PC-9 (cell line): Measurements from ENCODE around the gene USH1G. TPM values are rescaled to one million over a fixed set of nuclear protein-coding genes. Genes with fewer than 3 reads are reported as not detected.

Experiments
- BruUV-seq: library from RNA; stranded (reverse); fragments of 400-500 nt; replicated peaks from 2 replicates; lab custom pipeline; 2021; lab: Mats Ljungman, UMichigan
- CTCF ChIA-PET: fragments of 300-600 bp; sonication (Branson Sonifier 250); formaldehyde crosslinking; loops from one replicate; lab custom pipeline; 2022; ENCODE audit warnings: antibody characterized with exemption; lab: Charles Lee
- POLR2A ChIA-PET: fragments of 300-600 bp; sonication (Branson Sonifier 250); formaldehyde crosslinking; loops from one replicate; lab custom pipeline; 2022; ENCODE audit warnings: antibody characterized with exemption; ENCODE audit not compliant: unreplicated experiment; lab: Charles Lee
- DNase-seq, 2 experiments: peaks; one replicate each; pipeline versions ENCODE4 v3.0.0 to v3.0.0-alpha.2; 2015 to 2022; ENCODE audit warnings: mixed read lengths in 1 of 2
- H2AFZ ChIP-seq: fragments of 200-600 bp; sonication (generic); 2 replicates; pipeline ENCODE4 v1.8.1; 2017; ENCODE audit warnings: antibody characterized with exemption
- H3F3A ChIP-seq: fragments of 200-600 bp; sonication (generic); 2 replicates; pipeline ENCODE4 v1.8.1; 2017; ENCODE audit warnings: antibody characterized with exemption, mild to moderate bottlenecking, low read depth; ENCODE audit not compliant: insufficient read depth
- H3K27ac ChIP-seq: fragments of 200-600 bp; sonication (generic); 2 replicates; pipeline ENCODE4 v1.6.1; 2016; ENCODE audit warnings: mixed run types
- H3K27me3 ChIP-seq: fragments of 200-600 bp; sonication (generic); 2 replicates; pipeline ENCODE4 v1.6.1; 2016; ENCODE audit warnings: low read depth, mixed run types; ENCODE audit not compliant: insufficient read depth
- H3K36me3 ChIP-seq: fragments of 200-600 bp; sonication (generic); 2 replicates; pipeline ENCODE4 v1.6.1; 2016; ENCODE audit warnings: low read depth, mixed run types
- H3K4me1 ChIP-seq: fragments of 200-600 bp; sonication (generic); replicated peaks from 2 replicates; pipeline ENCODE4 v1.6.1; 2016; ENCODE audit warnings: mixed run types; ENCODE audit not compliant: insufficient read depth
- H3K4me2 ChIP-seq: fragments of 200-600 bp; sonication (generic); 2 replicates; pipeline ENCODE4 v1.6.1; 2017; ENCODE audit warnings: mixed run types
- H3K4me3 ChIP-seq: fragments of 200-600 bp; sonication (generic); 2 replicates; pipeline ENCODE4 v1.6.1; 2016; ENCODE audit warnings: mixed run types
- H3K79me2 ChIP-seq: fragments of 200-600 bp; sonication (generic); 2 replicates; pipeline ENCODE4 v1.6.1; 2017; ENCODE audit warnings: low read depth, mixed run types
- H3K9me2 ChIP-seq: fragments of 200-600 bp; sonication (generic); 2 replicates; pipeline ENCODE4 v1.8.1; 2017; ENCODE audit warnings: mild to moderate bottlenecking; ENCODE audit not compliant: insufficient read depth
- H3K9me3 ChIP-seq: fragments of 200-600 bp; sonication (generic); 2 replicates; pipeline ENCODE4 v1.8.1; 2016; ENCODE audit warnings: low read depth; ENCODE audit not compliant: insufficient read depth
- H4K20me1 ChIP-seq: fragments of 200-600 bp; sonication (generic); 2 replicates; pipeline ENCODE4 v1.8.1; 2017; ENCODE audit not compliant: insufficient read depth
- CTCF ChIP-seq: fragments of 200-600 bp; sonication (generic); conservative IDR thresholded peaks from 2 replicates; pipeline ENCODE4 v1.6.1; 2017; ENCODE audit warnings: mixed run types, antibody characterized with exemption, mild to moderate bottlenecking, moderate library complexity
- EZH2 ChIP-seq: fragments of 200-600 bp; sonication (generic); IDR thresholded peaks from 2 replicates; pipeline ENCODE4 v1.8.0; 2017; ENCODE audit warnings: antibody characterized with exemption, low read depth
- intact Hi-C: fragments of 100-400 bp; cut with micrococcal nuclease; formaldehyde crosslinking; loops from one replicate; pipeline ENCODE4 v1.10.0; 2022; ENCODE audit not compliant: unreplicated experiment
- total RNA-seq: library from RNA; stranded (reverse); gene quantifications from 2 replicates; pipeline ENCODE4 v1.2.3, GENCODE V29; 2021

The USH1G gene
- total RNA-seq, 1 experiment from 2014 or later: 0.22 TPM

DNA sequence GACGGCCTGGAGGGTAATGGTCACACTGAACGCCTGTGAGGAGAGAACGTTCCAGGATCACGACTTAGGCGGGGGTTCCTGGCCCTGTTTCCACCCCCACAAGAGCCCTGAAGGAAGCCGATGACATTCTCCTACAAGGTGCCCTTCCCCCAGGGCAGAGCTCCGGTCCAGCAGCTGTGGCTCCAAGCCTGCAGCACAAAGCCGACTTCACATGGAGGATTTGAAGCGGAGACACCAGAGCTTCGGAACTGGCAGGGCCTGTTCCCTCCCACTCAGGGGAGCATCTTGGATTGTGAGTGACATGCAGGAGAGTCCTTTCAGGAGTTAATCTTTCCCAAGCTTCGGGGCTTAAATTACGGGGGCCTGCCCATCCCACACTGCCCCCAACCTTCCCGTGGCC is 34.6 kb downstream of the USH1G start:
- Histone ChIP-seq H3K4me3 (no peak overlapping the region), H3K4me2 (no peak overlapping the region), H3K79me2 (no peaks in the 10 kb centered on the region), H4K20me1 (no peaks in the 10 kb centered on the region), H3K4me1 (no peaks in the 10 kb centered on the region), H3K27me3 (peaks cover 15% of the 10 kb centered on the region; the same call in 1 of the 2 replicates), H3K27ac (no peak overlapping the region), H3K9me3 (no peaks in the 10 kb centered on the region), H2AFZ (no peak overlapping the region), H3K36me3 (no peaks in the 10 kb centered on the region), H3K9me2 (no peaks in the 10 kb centered on the region), H3F3A (no peaks in the 10 kb centered on the region)
- CTCF ChIA-PET: interaction anchor here (0.5 to 1.0 kb wide), 3 partner anchors 9 to 17 kb away, joined by 3 read pairs; no protein-coding TSS in a partner anchor
- TF ChIP-seq EZH2: no peak
- intact Hi-C loops: no loop called here
- DNase-seq: no peak
- BruUV-seq: no TSS peak
- POLR2A ChIA-PET: no interaction called here

- H3K36me3 ChIP-seq: no peaks in the 10 kb centered on the region
- intact Hi-C loops: no loop called here
- no peak overlapping the region for H3K4me3 ChIP-seq
- H3K4me1 ChIP-seq: peaks cover 4% of the 10 kb centered on the region
- no peaks in the 10 kb centered on the region for H3K9me3 ChIP-seq
- no peak overlapping the region for H3K4me2 ChIP-seq
- 0 out of 2 replicates have a peak, but pooled peaks cover 4% of the 10 kb centered on the region for H3F3A ChIP-seq
- no peaks in the 10 kb centered on the region for H3K79me2 ChIP-seq
- CTCF ChIA-PET: no interaction called here
- no peak overlapping the region for H3K27ac ChIP-seq
- no peak for TF ChIP-seq CTCF
- TF ChIP-seq EZH2: no peak
- BruUV-seq: no TSS peak
- H3K27me3 ChIP-seq: no peaks in the 10 kb centered on the region; the same call in 1 of the 2 replicates
- H2AFZ ChIP-seq: no peak overlapping the region
- H3K9me2 ChIP-seq: no peaks in the 10 kb centered on the region
- POLR2A ChIA-PET: no interaction called here
- DNase-seq: no peak
- H4K20me1 ChIP-seq: no peaks in the 10 kb centered on the region
Measured at GRCh38 chr17:74883241-74883745, 39.8 kb downstream of the USH1G start.

DNA sequence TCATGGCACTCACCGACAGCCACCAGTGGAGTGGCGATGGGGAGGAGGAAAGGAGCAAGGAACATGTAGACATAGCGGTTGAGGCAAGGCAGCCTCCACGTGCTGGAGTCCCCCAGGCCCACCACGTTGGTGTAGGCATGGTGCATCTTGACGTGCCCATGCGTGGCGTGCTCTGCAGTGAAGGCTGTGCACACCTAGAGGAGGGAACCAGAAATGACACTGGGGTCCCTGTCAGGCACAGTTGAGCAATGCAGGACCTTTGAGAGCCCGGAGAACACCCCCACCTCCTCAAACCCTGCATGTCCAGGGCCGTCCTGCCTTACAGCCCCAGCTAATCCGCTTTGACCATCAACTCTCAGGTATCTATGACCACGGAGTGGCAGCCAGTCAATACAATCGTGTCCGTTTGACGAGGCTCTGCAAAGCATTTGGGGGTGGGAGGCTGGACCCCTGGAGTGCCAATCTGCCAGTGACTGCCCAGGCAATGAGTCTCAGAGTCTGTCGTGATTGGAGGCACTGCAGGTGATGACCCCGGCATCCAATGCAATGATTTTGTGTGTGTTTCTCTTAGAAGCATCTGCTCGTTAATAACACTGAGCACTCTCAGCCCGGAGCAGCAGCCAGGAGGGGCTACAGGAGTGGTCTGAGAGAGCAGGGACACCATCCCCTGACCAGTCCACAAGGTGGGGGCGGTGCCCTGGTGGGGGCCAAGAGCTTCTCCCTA is 40.4 kb downstream of the USH1G start:
- H3F3A ChIP-seq: 0 out of 2 replicates have a peak, but pooled peaks cover 4% of the 10 kb centered on the region
- peaks cover 10% of the 10 kb centered on the region for H3K4me1 ChIP-seq
- H3K79me2 ChIP-seq: no peaks in the 10 kb centered on the region
- no peaks in the 10 kb centered on the region for H3K36me3 ChIP-seq
- intact Hi-C loops: no loop called here
- no peak for DNase-seq
- CTCF ChIA-PET: no interaction called here
- H3K27ac ChIP-seq: no peak overlapping the region
- no TSS peak for BruUV-seq
- no peak overlapping the region for H3K4me2 ChIP-seq
- H4K20me1 ChIP-seq: no peaks in the 10 kb centered on the region
- TF ChIP-seq CTCF: no peak
- no peak for TF ChIP-seq EZH2
- H3K9me3 ChIP-seq: no peaks in the 10 kb centered on the region
- no peak overlapping the region for H3K4me3 ChIP-seq
- H3K9me2 ChIP-seq: no peaks in the 10 kb centered on the region
- H3K27me3 ChIP-seq: no peaks in the 10 kb centered on the region
- H2AFZ ChIP-seq: no peak overlapping the region
- POLR2A ChIA-PET: no interaction called here
